ENCODE results near the gene PROSER3. TPM values are rescaled to one million over a fixed set of nuclear protein-coding genes. Genes with fewer than 3 reads are reported as not detected.

Gene PROSER3
- total and polyA plus RNA-seq, 9 of the 15 experiments (the other 6 are each of a cell fraction or from before 2014, with no cell fraction given) = 1.0 to 39.5 (median 5.1) TPM

GRCh38 chr19:35740108-35740422 lies 17.9 kb upstream of the PROSER3 start (continued):
- no peak for TF ChIP-seq CHD2 (IDR thresholded peaks at IDR 0.05; ENCODE audit: low read depth, low read length)
- TF ChIP-seq CREB1 (IDR thresholded peaks at IDR 0.05) = no peak
- 0 out of 2 replicates have a peak, but pooled peaks have one; percentile 24 for TF ChIP-seq CREB1 (CRISPR knock-in tag; IDR thresholded peaks at IDR 0.05)
- no peak for TF ChIP-seq ZNF830 (CRISPR knock-in tag; IDR thresholded peaks at IDR 0.05)

- H3K27ac ChIP-seq (ENCODE audit: extremely low read depth, low read depth, low read length) = peak overlapping the region; percentile 85
- peak; percentile 68 for TF ChIP-seq L3MBTL2 (IDR thresholded peaks at IDR 0.05)
- 0 out of 4 replicates have a peak, but pooled peaks of 1 of the 2 experiments have one; percentile 7 for TF ChIP-seq TRIM24 (IDR thresholded peaks at IDR 0.05)
- TF ChIP-seq, protein P1, sequence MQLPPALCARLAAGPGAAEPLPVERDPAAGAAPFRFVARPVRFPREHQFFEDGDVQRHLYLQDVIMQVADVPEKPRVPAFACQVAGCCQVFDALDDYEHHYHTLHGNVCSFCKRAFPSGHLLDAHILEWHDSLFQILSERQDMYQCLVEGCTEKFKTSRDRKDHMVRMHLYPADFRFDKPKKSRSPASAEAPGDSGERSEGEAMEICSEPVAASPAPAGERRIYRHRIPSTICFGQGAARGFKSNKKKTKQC (CRISPR knock-in tag; IDR thresholded peaks at IDR 0.05) = 0 out of 2 replicates have a peak, but pooled peaks have one; percentile 48
- TF ChIP-seq BCOR (IDR thresholded peaks at IDR 0.05) = 0 out of 2 replicates have a peak, but pooled peaks have one; percentile 39
- peak; percentile 49 for TF ChIP-seq HMGN3 (IDR thresholded peaks at IDR 0.05; ENCODE audit: borderline replicate concordance, extremely low read depth, insufficient read length, low read depth, low read length)
- TF ChIP-seq, protein P2, sequence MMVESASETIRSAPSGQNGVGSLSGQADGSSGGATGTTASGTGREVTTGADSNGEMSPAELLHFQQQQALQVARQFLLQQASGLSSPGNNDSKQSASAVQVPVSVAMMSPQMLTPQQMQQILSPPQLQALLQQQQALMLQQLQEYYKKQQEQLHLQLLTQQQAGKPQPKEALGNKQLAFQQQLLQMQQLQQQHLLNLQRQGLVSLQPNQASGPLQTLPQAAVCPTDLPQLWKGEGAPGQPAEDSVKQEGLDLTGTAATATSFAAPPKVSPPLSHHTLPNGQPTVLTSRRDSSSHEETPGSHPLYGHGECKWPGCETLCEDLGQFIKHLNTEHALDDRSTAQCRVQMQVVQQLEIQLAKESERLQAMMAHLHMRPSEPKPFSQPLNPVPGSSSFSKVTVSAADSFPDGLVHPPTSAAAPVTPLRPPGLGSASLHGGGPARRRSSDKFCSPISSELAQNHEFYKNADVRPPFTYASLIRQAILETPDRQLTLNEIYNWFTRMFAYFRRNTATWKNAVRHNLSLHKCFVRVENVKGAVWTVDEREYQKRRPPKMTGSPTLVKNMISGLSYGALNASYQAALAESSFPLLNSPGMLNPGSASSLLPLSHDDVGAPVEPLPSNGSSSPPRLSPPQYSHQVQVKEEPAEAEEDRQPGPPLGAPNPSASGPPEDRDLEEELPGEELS (CRISPR knock-in tag; IDR thresholded peaks at IDR 0.05; ENCODE audit: borderline replicate concordance) = peak; percentile 85
- no peak for TF ChIP-seq NEUROD1 (IDR thresholded peaks at IDR 0.05; ENCODE audit: borderline replicate concordance, low read depth, low read length, partially characterized antibody)
- TF ChIP-seq KLF10 (CRISPR knock-in tag; IDR thresholded peaks at IDR 0.05) = no peak
- TF ChIP-seq MAZ (CRISPR knock-in tag; conservative IDR thresholded peaks at IDR 0.05 in 1 of 2, IDR thresholded peaks at IDR 0.05 in 1 of 2) = peak; percentile 67 to 86
- TF ChIP-seq PHF8 (IDR thresholded peaks at IDR 0.05; ENCODE audit: borderline replicate concordance, low read length) = peak; percentile 71; the same call in 1 of the 2 replicates
- TF ChIP-seq USF1 (CRISPR knock-in tag; IDR thresholded peaks at IDR 0.05) = peak; percentile 48
- peak; percentile 2; the same call in 1 of the 2 replicates for TF ChIP-seq BHLHE40 (IDR thresholded peaks at IDR 0.05; ENCODE audit: low read length)
Measured at GRCh38 chr19:35740423-35741202, 17.4 kb upstream of the PROSER3 start.

More at GRCh38 chr19:35740423-35741202, 17.4 kb upstream of the PROSER3 start:
- ChIA-PET CTCF (ENCODE audit: low intra/inter-chr PET ratio) (interaction anchor here (1.2 kb wide), 1 partner anchor 47 kb away, joined by 7 read pairs; no protein-coding TSS in a partner anchor), POLR2A (interaction anchor here (0.6 to 2.7 kb wide), 16 partner anchors 9 to 343 kb away, joined by 3 to 19 read pairs (median 3); partner anchors contain the start of genes PROSER3 and ZBTB32)
- intact Hi-C loops (cut with micrococcal nuclease) (loop anchor here (10.0 kb wide), 1 partner anchor 96 kb away; the partner anchor contains the start of genes COX6B1 and ETV2), in situ Hi-C loops (cut with MboI) (no loop called here)
- peaks cover 55% of the 10 kb centered on the region; the same call in 2 of the 3 replicates for H3K36me3 ChIP-seq (ENCODE audit: control insufficient read depth, insufficient read depth, low read length)
- H3K9me3 ChIP-seq (replicated peaks; ENCODE audit: control insufficient read depth, insufficient read depth, low read depth, low read length) = no peaks in the 10 kb centered on the region
- ATAC-seq = peak; percentile 90
- peak overlapping the region; percentile 98 for H2AFZ ChIP-seq (ENCODE audit: low read depth, low read length)
- H3K4me3 ChIP-seq = peak overlapping the region; percentile 65
- under 1% methylated on average over 60 of the region's 63 CpGs for WGBS (ENCODE audit: insufficient coverage, low coverage, missing lambda C conversion rate)
- peak overlapping the region; percentile 94 for H3K4me2 ChIP-seq (ENCODE audit: insufficient read depth, low read length)
- no TSS peak for BruUV-seq (replicated peaks)
- H3K79me2 ChIP-seq (ENCODE audit: control insufficient read depth, insufficient read depth, low read length) = peaks cover under 1% of the 10 kb centered on the region; the same call in 2 of the 3 replicates
- H3K27me3 ChIP-seq (ENCODE audit: control insufficient read depth in 2 of 2, insufficient read depth in 2 of 2, low read length in 2 of 2) = no peaks in the 10 kb centered on the region
- H3K9ac ChIP-seq (ENCODE audit: insufficient read depth in 1 of 2, low read depth in 2 of 2, low read length in 2 of 2) = peak overlapping the region; percentile 63 to 92
- H3K4me1 ChIP-seq (replicated peaks in 1 of 2; ENCODE audit: control insufficient read depth in 2 of 2, insufficient read depth in 2 of 2, low read length in 2 of 2) = peaks cover 24 to 53% of the 10 kb centered on the region in 2 experiments; a peak in 4 of 5 replicates
- H3K9me1 ChIP-seq (ENCODE audit: control insufficient read depth, insufficient read depth, low read length) = no peaks in the 10 kb centered on the region
- DNase-seq (ENCODE audit: extremely low read depth in 1 of 4, low spot score in 3 of 4) = peak; percentile 92 to 99 (median 96)
- no peaks in the 10 kb centered on the region for H4K20me1 ChIP-seq (replicated peaks; ENCODE audit: control insufficient read depth, insufficient read depth, low read length)
- peak; percentile 92 for FAIRE-seq

All from K562 (cell line).